Psoas muscle (tissue), 8 donors: ENCODE results near the gene ACR. TPM values are rescaled to one million over a fixed set of nuclear protein-coding genes. Genes with fewer than 3 reads are reported as not detected.

Experiments
- ATAC-seq, 4 donors: fragments of 200-7000 bp; cut with Tn5 transposase; one replicate each; pipeline ENCODE4 v1.9.1; 2020; ENCODE audit warnings: moderate library complexity in 3 of 4, mild to moderate bottlenecking in 2 of 4
- DNase-seq, 2 donors: peaks; one replicate each; pipeline ENCODE4 v3.0.0-alpha.2; 2020
- H3K27ac ChIP-seq: fragments of 200-600 bp; one replicate; pipeline ENCODE4 v1.8.0; 2022
- H3K27me3 ChIP-seq, 3 donors: fragments of 200-600 bp in 1 of 3; one replicate each; pipeline versions ENCODE4 v1.6.1 to v1.8.0; 2013 to 2022; ENCODE audit warnings: low read length in 2 of 3, mild to moderate bottlenecking in 2 of 3, moderate library complexity in 1 of 3; ENCODE audit not compliant: insufficient read depth in 3 of 3
- H3K36me3 ChIP-seq, 2 donors: fragments of 200-600 bp in 1 of 2; one replicate each; pipeline versions ENCODE4 v1.6.1 to v1.8.0; 2013 to 2022; ENCODE audit warnings: low read depth in 1 of 2, mild to moderate bottlenecking in 1 of 2, moderate library complexity in 1 of 2; ENCODE audit not compliant: insufficient read depth in 1 of 2
- H3K4me1 ChIP-seq: fragments of 200-600 bp; one replicate; pipeline ENCODE4 v1.8.0; 2022
- H3K4me3 ChIP-seq: fragments of 200-600 bp; one replicate; pipeline ENCODE4 v1.8.0; 2022; ENCODE audit warnings: mild to moderate bottlenecking
- H3K9me3 ChIP-seq: fragments of 200-600 bp; one replicate; pipeline ENCODE4 v1.8.0; 2022
- WGBS, 3 donors: extraction: QIAGEN DNeasy Blood & Tissue Kit; methylation state at CpG; one replicate each; pipeline versions ENCODE4 v1.1.6 to v1.1.7; 2013; 5-methylcytosine and 5-hydroxymethylcytosine counted together
- intact Hi-C, 2 donors: fragments of 100-400 bp; cut with DNase I; formaldehyde crosslinking; loops; one replicate each; pipeline versions ENCODE4 v1.11.0 to v1.14.2; 2022
- polyA plus RNA-seq, 3 donors: library from polyadenylated mRNA; stranded (reverse); fragments of 200-250 nt; gene quantifications; one replicate each; pipeline ENCODE4 v1.2.3, GENCODE V29; 2013
- total RNA-seq, 4 donors: library from RNA; stranded (reverse); fragmentation: NEBNext Ultra II Directional in 2 of 4; extraction: Animal tissue kit (Norgen Biotek cat#: 25700) in 2 of 4; gene quantifications; one replicate each; pipeline versions ENCODE4 v1.2.1 to v1.2.4, GENCODE V29; 2021 to 2023
- TF ChIP-seq, protein P1 (sequence below): fragments of 200-600 bp; IDR thresholded peaks from one replicate; pipeline ENCODE4 v1.8.0; 2022; ENCODE audit warnings: antibody characterized with exemption
- donor health status: healthy with polysubstance abuse.
- donor health status: DM: no; HTN: no; CAD: no; lungs with moderate emphysema.
- donor health status: Bipolar disorder and iron deficiency.
- donor health status: healthy.
- donor health status: DM: yes; HTN: yes; CAD: no.
- donor health status: DM: no; HTN: no; CAD: no.
- donor health status: DM: no; HTN: no; CAD: no.
- donor health status: DM: yes; HTN: yes; CAD: no.

ACR gene
- total and polyA plus RNA-seq, 7 donors, result 0.10 to 0.82 (median 0.26) TPM; not detected in 2

- intact Hi-C loops, result no loop called here
- H3K4me3 ChIP-seq, result no peak overlapping the region
- no peak overlapping the region for H3K27ac ChIP-seq
- peaks cover 5% of the 10 kb centered on the region for H3K4me1 ChIP-seq
- no peaks in the 10 kb centered on the region for H3K9me3 ChIP-seq
- peaks cover 0 to 8% (median 0%) of the 10 kb centered on the region in 3 donors for H3K27me3 ChIP-seq
- ATAC-seq (no peak), DNase-seq (peak in 1 of 2 donors; percentile 4)
- TF ChIP-seq, protein P1, sequence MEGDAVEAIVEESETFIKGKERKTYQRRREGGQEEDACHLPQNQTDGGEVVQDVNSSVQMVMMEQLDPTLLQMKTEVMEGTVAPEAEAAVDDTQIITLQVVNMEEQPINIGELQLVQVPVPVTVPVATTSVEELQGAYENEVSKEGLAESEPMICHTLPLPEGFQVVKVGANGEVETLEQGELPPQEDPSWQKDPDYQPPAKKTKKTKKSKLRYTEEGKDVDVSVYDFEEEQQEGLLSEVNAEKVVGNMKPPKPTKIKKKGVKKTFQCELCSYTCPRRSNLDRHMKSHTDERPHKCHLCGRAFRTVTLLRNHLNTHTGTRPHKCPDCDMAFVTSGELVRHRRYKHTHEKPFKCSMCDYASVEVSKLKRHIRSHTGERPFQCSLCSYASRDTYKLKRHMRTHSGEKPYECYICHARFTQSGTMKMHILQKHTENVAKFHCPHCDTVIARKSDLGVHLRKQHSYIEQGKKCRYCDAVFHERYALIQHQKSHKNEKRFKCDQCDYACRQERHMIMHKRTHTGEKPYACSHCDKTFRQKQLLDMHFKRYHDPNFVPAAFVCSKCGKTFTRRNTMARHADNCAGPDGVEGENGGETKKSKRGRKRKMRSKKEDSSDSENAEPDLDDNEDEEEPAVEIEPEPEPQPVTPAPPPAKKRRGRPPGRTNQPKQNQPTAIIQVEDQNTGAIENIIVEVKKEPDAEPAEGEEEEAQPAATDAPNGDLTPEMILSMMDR, result no peak
- WGBS, 3 donors, result 68 to 78% (median 71%) methylated on average over 3 of the region's 3 CpGs
- H3K36me3 ChIP-seq, result peaks cover 0 to 5% of the 10 kb centered on the region in 2 donors
Measured at GRCh38 chr22:50694099-50694605, 43.9 kb upstream of the ACR start.

DNA sequence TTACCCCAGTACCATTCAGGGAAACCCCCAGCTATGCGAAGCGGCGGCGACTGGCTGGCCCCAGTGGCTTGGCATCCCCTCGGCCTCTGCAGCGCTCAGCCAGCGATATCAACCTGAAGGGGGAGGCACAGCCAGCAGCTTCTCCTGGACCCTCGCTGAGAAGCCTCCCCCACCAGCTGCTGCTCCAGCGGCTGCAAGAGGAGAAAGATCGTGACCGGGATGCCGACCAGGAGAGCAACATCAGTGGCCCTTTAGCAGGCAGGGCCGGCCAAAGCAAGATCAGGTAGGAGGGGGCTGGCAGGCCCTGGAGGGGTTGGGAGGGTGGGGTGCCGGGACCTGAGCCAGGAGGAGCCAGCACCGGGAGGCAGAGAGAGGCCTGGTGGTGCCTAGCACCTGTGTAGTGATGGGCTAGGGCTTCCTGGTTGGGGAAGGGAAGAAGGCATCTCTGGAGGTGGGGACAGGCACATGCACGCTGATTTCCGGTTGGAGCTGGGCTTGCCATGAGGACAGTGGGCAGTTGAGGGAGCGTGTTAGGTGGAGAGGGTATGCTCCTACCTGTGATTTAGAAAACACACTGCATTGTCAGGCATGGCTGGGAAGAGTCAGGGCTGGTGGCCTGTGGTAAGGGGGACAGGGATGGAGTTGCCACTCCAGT lies 43.1 kb upstream of the ACR start:
- Histone ChIP-seq H3K36me3 (peaks cover 0 to 5% of the 10 kb centered on the region in 2 donors), H3K9me3 (no peaks in the 10 kb centered on the region), H3K4me1 (peaks cover 5% of the 10 kb centered on the region), H3K27ac (no peak overlapping the region), H3K4me3 (no peak overlapping the region), H3K27me3 (peaks cover 0 to 8% (median 0%) of the 10 kb centered on the region in 3 donors)
- peak in 1 of 2 donors; percentile 31 for DNase-seq
- intact Hi-C loops, result no loop called here
- 74 to 79% (median 79%) methylated on average over 18 of the region's 18 CpGs for WGBS, 3 donors
- TF ChIP-seq, protein P1, result no peak
- no peak for ATAC-seq

DNA sequence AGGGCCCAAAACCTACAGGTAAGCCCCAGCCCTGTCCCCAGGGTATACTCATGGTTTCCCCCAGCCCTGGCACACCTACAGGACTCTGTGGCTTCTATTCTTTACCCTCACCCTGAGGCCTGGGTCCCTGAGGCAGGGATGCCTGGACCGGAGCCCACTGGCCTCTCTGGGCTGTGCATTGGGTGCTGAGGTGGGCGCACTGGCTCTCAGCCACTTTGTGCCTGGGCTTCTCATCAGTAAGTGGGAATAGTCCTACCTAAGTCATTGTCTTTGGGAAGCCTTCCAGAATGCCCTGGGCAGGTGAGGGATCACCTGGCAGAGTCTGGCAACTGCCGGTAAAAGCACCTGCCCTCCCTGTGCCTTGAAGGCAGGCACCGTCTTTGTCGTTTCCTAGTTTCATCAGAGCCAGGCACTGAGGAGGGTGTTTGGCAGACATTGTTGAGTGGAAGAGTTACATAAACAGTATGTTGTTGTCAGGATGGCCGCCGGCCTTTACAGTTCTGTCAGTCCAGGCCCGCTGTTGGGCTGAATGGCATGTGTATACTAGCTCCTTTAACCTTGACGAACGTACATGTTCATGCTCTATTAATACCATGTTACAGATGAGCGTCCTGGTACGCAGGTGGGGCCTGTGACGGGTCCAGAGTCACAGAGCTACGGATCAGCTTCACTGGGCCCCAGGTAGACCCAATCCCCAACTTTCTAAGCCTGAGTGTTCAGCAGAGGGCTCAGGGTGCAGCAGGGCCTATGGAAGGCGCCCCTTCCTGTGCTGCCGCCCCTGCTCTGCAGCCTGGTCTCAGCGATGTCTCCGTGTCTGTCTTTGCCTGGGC lies 42.4 kb upstream of the ACR start:
- intact Hi-C loops, result no loop called here
- Histone ChIP-seq H3K27ac (no peak overlapping the region), H3K4me1 (peaks cover 5% of the 10 kb centered on the region), H3K36me3 (peaks cover 0 to 5% of the 10 kb centered on the region in 2 donors), H3K27me3 (peaks cover 0 to 8% (median 0%) of the 10 kb centered on the region in 3 donors), H3K9me3 (no peaks in the 10 kb centered on the region), H3K4me3 (no peak overlapping the region)
- DNase-seq, result peak; percentile 8 to 21
- ATAC-seq, result no peak
- 78 to 86% (median 85%) methylated on average over 17 to 18 of the region's 18 CpGs for WGBS, 3 donors
- TF ChIP-seq, protein P1, result no peak

GRCh38 chr22:50696251-50696798 lies 41.7 kb upstream of the ACR start:
- TF ChIP-seq, protein P1, result no peak
- Histone ChIP-seq H3K4me3 (no peak overlapping the region), H3K9me3 (no peaks in the 10 kb centered on the region), H3K36me3 (peaks cover 0 to 5% of the 10 kb centered on the region in 2 donors), H3K4me1 (peaks cover 5% of the 10 kb centered on the region), H3K27ac (no peak overlapping the region), H3K27me3 (peaks cover 0 to 7% (median 0%) of the 10 kb centered on the region in 3 donors)
- peak in 1 of 2 donors; percentile 4 for DNase-seq
- 41 to 53% (median 44%) methylated on average over 17 to 21 of the region's 21 CpGs for WGBS, 3 donors
- intact Hi-C loops, result no loop called here
- ATAC-seq, result peak in 2 of 4 donors; percentile 47 to 61
